Stomach (tissue), 4 donors: Measurements from ENCODE around the gene C11orf71.

Experiments used
- CTCF ChIP-seq, 7 experiments: fragments of 450-650 bp in 4 of 7; fragments of 200-600 bp in 3 of 7; sonication (generic) in 3 of 7; IDR thresholded peaks; one replicate each; pipeline ENCODE4 v1.5.1; 2016 to 2019; ENCODE audit warnings: antibody characterized with exemption in 7 of 7, control low read depth in 2 of 7, mild to moderate bottlenecking in 1 of 7
- POLR2A ChIP-seq, 4 donors: fragments of 450-650 bp; IDR thresholded peaks; one replicate each; pipeline ENCODE4 v1.6.1; 2016; ENCODE audit warnings: antibody characterized with exemption in 4 of 4, control low read depth in 2 of 4, mild to moderate bottlenecking in 1 of 4, moderate library complexity in 1 of 4
- POLR2AphosphoS5 ChIP-seq, 3 donors: sonication (generic); formaldehyde crosslinking; IDR thresholded peaks; one replicate each; pipeline ENCODE4 v1.6.1; 2016; ENCODE audit warnings: antibody characterized with exemption in 3 of 3

DNA sequence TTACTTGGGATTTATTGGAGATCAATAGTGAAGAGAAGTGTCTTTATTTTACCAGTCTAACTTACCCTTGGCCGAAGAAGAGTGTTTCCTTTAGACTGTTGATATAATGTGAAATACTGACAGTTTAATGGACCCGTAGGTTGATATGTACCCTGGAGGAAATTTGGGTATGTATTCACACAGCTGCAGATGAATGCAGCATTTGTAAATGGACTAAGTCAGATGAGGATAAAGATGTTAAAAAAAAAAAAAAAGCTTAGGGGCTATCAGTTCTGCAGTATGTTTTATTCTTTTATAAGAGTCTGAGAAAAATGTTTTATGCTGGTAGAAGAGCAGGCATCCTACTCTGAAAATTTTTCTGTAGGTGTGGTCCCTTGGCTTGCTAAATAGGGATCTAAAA, 41.6 kb upstream of the C11orf71 start:
- TF ChIP-seq CTCF (IDR thresholded peaks at IDR 0.05): no peak
- TF ChIP-seq POLR2A (IDR thresholded peaks at IDR 0.05): no peak
- TF ChIP-seq POLR2AphosphoS5 (IDR thresholded peaks at IDR 0.05): no peak
